HEK293T (cell line): ENCODE measurements around the gene USP34.

Experiments used
- BHLHE40 ChIP-seq: fragments of 450-650 bp; IDR thresholded peaks from 2 replicates; pipeline ENCODE4 v1.6.1; 2016; ENCODE audit warnings: mild to moderate bottlenecking, moderate library complexity, borderline replicate concordance
- ELF4 ChIP-seq: fragments of 450-650 bp; IDR thresholded peaks from 2 replicates; pipeline ENCODE4 v1.6.1; 2017; ENCODE audit warnings: antibody characterized with exemption
- FOXK2 ChIP-seq: fragments of 450-650 bp; IDR thresholded peaks from 2 replicates; pipeline ENCODE4 v1.6.1; 2016; ENCODE audit warnings: mild to moderate bottlenecking
- FOXM1 ChIP-seq: fragments of 450-650 bp; IDR thresholded peaks from 2 replicates; pipeline ENCODE4 v1.6.1; 2017; ENCODE audit warnings: mild to moderate bottlenecking, borderline replicate concordance
- L3MBTL2 ChIP-seq: fragments of 450-650 bp; conservative IDR thresholded peaks from 2 replicates; pipeline ENCODE4 v1.6.1; 2016; ENCODE audit warnings: mild to moderate bottlenecking
- SUZ12 ChIP-seq: fragments of 450-650 bp; IDR thresholded peaks from 2 replicates; pipeline ENCODE4 v1.6.1; 2016; ENCODE audit warnings: mild to moderate bottlenecking
- TARDBP ChIP-seq: fragments of 450-650 bp; IDR thresholded peaks from 2 replicates; pipeline ENCODE4 v1.6.1; 2016
- TF ChIP-seq, protein P1 (sequence below): fragments of 450-650 bp; IDR thresholded peaks from 2 replicates; pipeline ENCODE4 v1.6.1; 2016

DNA sequence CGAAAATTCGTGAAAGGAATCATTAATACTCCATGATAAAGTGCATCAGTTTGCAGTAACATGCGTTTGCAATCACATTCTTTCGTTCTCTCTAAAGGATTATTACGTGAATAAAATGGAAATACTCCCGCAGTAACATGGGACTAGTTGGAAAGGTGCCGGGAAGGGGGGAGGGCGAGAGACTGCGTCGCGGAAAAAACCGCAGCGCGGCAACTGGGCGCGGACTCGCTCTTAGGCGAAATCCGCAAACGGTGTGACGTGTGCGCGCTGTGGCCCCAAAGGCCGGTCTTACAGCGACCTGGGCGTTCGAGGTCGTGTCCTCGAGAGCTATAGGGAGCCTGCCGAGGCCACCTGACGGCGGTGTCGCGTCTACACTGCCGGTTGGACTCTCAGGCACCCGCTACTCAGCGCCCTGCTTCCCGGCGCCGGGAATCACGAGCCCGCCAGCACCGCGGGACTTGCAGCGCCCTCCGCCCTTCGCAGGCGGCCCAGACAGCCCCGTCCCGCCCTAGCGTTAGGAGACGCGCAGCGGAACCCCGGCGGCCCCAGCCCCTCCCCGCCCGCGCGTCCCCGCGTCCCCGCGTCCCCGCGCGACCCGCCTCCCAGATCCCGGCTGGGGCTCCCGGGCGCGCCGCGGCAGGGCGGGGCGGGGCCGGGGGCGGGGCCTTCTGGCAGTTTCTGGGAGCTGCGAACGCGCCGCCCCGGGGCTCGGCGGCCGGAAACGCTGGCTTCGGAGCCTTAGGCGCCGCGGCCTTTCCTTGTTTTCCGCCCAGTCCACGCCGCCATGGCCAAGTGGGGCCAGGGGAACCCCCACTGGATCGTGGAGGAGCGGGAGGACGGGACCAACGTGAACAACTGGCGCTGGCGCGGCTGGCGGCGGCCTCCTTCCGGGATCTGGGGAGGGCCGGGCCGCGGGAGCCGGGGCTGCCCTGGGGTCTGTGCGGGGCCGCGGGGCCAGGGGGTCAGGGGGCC, 293.8 kb downstream of the USP34 start:
- no peak for TF ChIP-seq BHLHE40
- TF ChIP-seq, protein P1, sequence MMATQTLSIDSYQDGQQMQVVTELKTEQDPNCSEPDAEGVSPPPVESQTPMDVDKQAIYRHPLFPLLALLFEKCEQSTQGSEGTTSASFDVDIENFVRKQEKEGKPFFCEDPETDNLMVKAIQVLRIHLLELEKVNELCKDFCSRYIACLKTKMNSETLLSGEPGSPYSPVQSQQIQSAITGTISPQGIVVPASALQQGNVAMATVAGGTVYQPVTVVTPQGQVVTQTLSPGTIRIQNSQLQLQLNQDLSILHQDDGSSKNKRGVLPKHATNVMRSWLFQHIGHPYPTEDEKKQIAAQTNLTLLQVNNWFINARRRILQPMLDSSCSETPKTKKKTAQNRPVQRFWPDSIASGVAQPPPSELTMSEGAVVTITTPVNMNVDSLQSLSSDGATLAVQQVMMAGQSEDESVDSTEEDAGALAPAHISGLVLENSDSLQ: no peak
- peak; percentile 91 for TF ChIP-seq L3MBTL2
- no peak for TF ChIP-seq TARDBP
- no peak for TF ChIP-seq FOXK2
- TF ChIP-seq FOXM1: no peak
- TF ChIP-seq ELF4: peak; percentile 53
- TF ChIP-seq SUZ12: no peak
